ENCODE data around the gene DUSP1. TPM values are rescaled to one million over a fixed set of nuclear protein-coding genes. Genes with fewer than 3 reads are reported as not detected.
"Not testable (repeated sequence)": the region's sequence is repeated elsewhere in the genome, so short reads cannot be mapped to it uniquely, and the experiment has no call there.

The DUSP1 gene
- total RNA-seq, 4 donors from 2014 or later: 811 to 2,389 (median 1,820) TPM

GRCh38 chr5:172789687-172790495, 18.9 kb upstream of the DUSP1 start:
- intact Hi-C loops (cut with DNase I; ENCODE audit: low total_unique reads): no loop called here
- TF ChIP-seq POLR2A (IDR thresholded peaks at IDR 0.05) (no peak), CTCF (IDR thresholded peaks at IDR 0.05) (no peak)
- no peak overlapping the region for H3K4me3 ChIP-seq (ENCODE audit: low read depth, poor library complexity, severe bottlenecking)
- 63 to 71% methylated on average over 9 of the region's 9 CpGs for whole genome bisulfite sequencing, 2 donors
- DNase-seq (ENCODE audit: low spot score in 2 of 2): peak in 1 of 2 donors; percentile 84

- peak in 1 of 2 donors; percentile 91 for DNase-seq (ENCODE audit: low spot score in 2 of 2)
- H3K4me3 ChIP-seq (ENCODE audit: low read depth, poor library complexity, severe bottlenecking): no peak overlapping the region
- WGBS, 2 donors: 70 to 76% methylated on average over 20 to 21 of the region's 21 CpGs
These were observed 18.0 kb upstream of the DUSP1 start for GRCh38 chr5:172788771-172789686.

GRCh38 chr5:172787538-172787937, 16.5 kb upstream of the DUSP1 start:
- peak in 1 of 2 donors; percentile 40 for DNase-seq (ENCODE audit: low spot score in 2 of 2)
- 93 to 97% methylated on average over 3 of the region's 3 CpGs for WGBS, 2 donors
- H3K4me3 ChIP-seq (ENCODE audit: low read depth, poor library complexity, severe bottlenecking); intact Hi-C loops (cut with DNase I; ENCODE audit: low total_unique reads): not testable (repeated sequence)

More at GRCh38 chr5:172788771-172789686, 18.0 kb upstream of the DUSP1 start:
- intact Hi-C loops (cut with DNase I; ENCODE audit: low total_unique reads): no loop called here
- TF ChIP-seq POLR2A (IDR thresholded peaks at IDR 0.05): no peak
- TF ChIP-seq CTCF (IDR thresholded peaks at IDR 0.05): no peak

- peak in 1 of 3 donors; percentile 50 for TF ChIP-seq CTCF (IDR thresholded peaks at IDR 0.05)
- TF ChIP-seq POLR2A (IDR thresholded peaks at IDR 0.05): no peak
- WGBS, 2 donors: 91 to 93% methylated on average over 9 of the region's 9 CpGs
- DNase-seq (ENCODE audit: low spot score in 2 of 2): peak in 1 of 2 donors; percentile 73
- intact Hi-C loops (cut with DNase I; ENCODE audit: low total_unique reads): no loop called here
- no peak overlapping the region for H3K4me3 ChIP-seq (ENCODE audit: low read depth, poor library complexity, severe bottlenecking)
These were observed 15.9 kb upstream of the DUSP1 start for GRCh38 chr5:172786736-172787462.

- no peak overlapping the region for H3K4me3 ChIP-seq (ENCODE audit: low read depth, poor library complexity, severe bottlenecking)
- no peak for TF ChIP-seq POLR2A (IDR thresholded peaks at IDR 0.05)
- peak in 1 of 2 donors; percentile 36 for DNase-seq (ENCODE audit: low spot score in 2 of 2)
- intact Hi-C loops (cut with DNase I; ENCODE audit: low total_unique reads): no loop called here
- 88 to 90% methylated on average over 7 of the region's 7 CpGs for WGBS, 2 donors
These were observed 14.6 kb upstream of the DUSP1 start for GRCh38 chr5:172785429-172786088.

- H3K4me3 ChIP-seq (ENCODE audit: low read depth, poor library complexity, severe bottlenecking); intact Hi-C loops (cut with DNase I; ENCODE audit: low total_unique reads); DNase-seq (ENCODE audit: low spot score in 2 of 2): not testable (repeated sequence)
- 97 to 98% methylated on average over 4 of the region's 4 CpGs for WGBS, 2 donors
These were observed 13.2 kb upstream of the DUSP1 start for GRCh38 chr5:172784162-172784561.

GRCh38 chr5:172783319-172783718, 12.3 kb upstream of the DUSP1 start:
- DNase-seq (ENCODE audit: low spot score in 2 of 2): peak in 1 of 2 donors; percentile 83
- intact Hi-C loops (cut with DNase I; ENCODE audit: low total_unique reads); H3K4me3 ChIP-seq (ENCODE audit: low read depth, poor library complexity, severe bottlenecking): not testable (repeated sequence)
- WGBS, 2 donors: 90 to 91% methylated on average over 5 of the region's 5 CpGs
